GM12873 (cell line): ENCODE measurements around the gene AMN.

Experiments
- CTCF ChIP-seq: IDR thresholded peaks from 2 replicates; pipeline ENCODE4 v1.5.1; 2012; ENCODE audit warnings: low read depth, mild to moderate bottlenecking, moderate library complexity, low read length, control low read depth; ENCODE audit not compliant: insufficient read depth; ENCODE audit errors: missing control alignments

The AMN gene

DNA sequence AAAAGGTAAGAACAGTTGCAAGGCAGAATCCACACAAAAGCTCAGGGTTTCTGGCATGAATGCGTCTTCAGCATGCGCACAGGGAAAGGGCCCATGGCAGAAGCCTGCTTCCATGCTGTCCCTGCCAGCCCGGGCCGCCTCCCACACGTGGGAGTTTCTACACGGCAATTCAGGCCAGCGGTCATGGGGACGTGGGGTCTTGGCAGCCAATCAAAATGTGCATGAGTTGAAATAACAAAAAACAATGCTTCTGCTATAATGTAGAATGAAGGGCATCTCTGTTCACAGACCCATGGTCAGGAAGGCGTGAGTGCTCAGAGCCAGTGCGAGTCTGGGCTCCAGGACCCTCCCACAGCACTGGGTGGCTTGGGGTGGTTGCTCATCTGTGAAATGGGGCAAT, 28.6 kb downstream of the AMN start:
- no peak for TF ChIP-seq CTCF

DNA sequence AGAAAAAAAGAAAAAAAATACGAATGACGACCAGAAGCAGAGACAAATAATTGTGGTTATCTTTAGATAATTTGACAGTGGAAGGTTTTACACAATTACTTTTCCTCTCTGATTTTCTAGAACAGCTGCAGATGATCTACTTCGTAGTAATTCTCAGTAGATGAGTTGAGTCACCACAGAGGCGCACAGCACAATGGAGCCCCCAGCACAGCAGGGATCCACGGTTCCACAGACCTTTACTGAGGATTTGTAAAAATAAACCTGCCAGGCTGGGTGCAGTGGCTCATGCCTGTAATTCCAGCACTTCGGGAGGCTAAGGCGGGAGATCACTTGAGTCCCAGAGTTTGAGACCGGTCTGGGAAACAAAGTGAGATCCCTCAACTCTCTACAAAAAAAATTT, 29.3 kb downstream of the AMN start:
- TF ChIP-seq CTCF: no peak

GRCh38 chr14:102952276-102952675, 29.8 kb downstream of the AMN start:
- no peak for TF ChIP-seq CTCF

GRCh38 chr14:102953100-102953499, 30.6 kb downstream of the AMN start:
- no peak for TF ChIP-seq CTCF

DNA sequence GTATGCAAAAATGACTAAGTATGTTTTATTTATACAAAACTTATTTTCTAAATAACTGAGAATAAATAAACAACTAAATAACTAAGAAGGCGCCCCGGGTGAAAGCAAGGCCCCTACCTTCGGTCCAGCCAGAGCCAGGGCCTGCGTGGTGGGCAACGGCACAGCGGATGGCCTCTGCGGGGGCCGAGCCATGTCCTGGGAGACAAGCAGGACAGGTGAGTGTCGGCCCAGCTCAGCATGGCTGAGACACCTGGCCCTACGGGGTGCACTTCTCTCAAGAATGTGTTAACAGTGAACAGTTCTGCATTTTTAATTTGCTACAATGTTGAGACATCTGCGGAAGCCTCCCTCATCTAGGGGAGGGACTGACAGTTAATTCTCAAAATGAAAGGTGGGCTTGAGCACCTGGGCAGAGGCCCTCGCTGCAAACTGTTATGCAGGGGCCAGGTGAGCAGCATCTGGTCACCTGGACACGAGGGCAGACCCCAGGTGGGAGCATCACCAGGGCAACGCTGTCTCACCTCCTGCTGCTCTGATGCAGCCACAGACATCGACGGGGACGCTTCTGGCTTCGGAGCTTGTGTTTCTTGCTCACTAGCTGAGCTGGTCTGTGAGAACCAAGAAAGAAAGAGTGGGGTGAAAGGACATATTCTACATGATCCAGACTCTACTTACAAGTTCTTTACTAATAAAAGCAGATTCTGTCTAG, 31.8 kb downstream of the AMN start:
- no peak for TF ChIP-seq CTCF

DNA sequence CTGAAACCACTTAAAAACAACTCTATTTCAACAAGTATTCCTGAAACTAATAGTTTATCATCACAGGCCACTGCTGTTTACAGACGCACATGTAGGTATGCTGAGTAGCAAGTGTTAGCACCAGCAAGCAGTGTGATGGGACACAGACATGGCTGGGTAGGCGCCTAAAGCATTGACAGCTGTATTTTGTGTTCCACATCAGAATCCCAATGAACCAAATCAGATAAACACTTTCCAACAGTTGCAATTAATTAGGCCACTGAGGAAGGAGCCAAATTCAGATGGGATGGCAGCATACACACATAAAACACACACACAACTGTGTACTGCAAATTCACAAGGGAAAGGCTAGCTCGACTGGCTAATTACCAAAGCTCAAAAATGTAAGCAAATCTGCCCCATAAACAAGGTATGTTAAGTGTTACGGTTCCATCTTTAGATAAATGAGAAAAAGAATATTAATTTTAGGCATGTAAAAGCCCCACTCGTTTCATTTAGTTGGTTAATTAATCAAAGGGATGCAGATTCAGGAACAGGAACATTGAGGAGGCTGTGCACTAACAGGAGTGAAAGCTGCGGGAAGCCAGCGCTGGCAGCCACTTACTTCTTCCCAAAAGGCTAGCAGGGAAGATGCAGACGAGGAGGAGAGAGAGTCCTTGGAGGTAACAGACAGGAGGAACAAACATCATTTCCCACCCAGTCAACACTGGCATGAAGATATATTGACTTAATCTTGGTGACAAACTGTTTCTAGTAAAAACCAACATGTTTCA, 33.4 kb downstream of the AMN start:
- TF ChIP-seq CTCF: no peak

DNA sequence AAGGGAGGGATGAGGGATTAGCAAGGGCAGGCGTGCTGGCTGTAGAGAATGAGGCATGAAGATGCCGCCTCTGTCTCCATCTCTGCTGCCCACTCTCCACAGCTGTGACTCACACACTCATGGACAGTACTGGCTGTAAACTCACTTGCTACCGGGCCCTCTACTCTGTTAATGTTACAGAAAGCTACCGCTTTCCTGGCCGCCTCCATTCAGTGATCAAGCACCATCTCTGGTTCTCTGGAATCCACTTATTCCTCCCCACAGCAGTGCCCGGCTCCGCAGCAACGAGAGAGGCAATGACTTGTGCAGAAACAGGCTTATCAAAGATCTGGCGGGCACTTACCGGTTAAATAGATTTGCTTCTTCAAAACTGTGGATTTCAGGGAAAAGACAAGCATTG, 34.8 kb downstream of the AMN start:
- TF ChIP-seq CTCF: no peak
